Testis (tissue), 2 donors: ENCODE data around the gene BBC3.

ENCODE experiments used
- CTCF ChIP-seq, 3 experiments: fragments of 450-650 bp in 2 of 3; fragments of 200-600 bp in 1 of 3; sonication (generic) in 1 of 3; IDR thresholded peaks; one replicate each; pipeline ENCODE4 v1.5.1; 2016 to 2019; ENCODE audit warnings: antibody characterized with exemption in 3 of 3, mild to moderate bottlenecking in 2 of 3, moderate library complexity in 1 of 3
- POLR2A ChIP-seq: fragments of 450-650 bp; IDR thresholded peaks from one replicate; pipeline ENCODE4 v1.6.1; 2017; ENCODE audit warnings: antibody characterized with exemption, mild to moderate bottlenecking, moderate library complexity

DNA sequence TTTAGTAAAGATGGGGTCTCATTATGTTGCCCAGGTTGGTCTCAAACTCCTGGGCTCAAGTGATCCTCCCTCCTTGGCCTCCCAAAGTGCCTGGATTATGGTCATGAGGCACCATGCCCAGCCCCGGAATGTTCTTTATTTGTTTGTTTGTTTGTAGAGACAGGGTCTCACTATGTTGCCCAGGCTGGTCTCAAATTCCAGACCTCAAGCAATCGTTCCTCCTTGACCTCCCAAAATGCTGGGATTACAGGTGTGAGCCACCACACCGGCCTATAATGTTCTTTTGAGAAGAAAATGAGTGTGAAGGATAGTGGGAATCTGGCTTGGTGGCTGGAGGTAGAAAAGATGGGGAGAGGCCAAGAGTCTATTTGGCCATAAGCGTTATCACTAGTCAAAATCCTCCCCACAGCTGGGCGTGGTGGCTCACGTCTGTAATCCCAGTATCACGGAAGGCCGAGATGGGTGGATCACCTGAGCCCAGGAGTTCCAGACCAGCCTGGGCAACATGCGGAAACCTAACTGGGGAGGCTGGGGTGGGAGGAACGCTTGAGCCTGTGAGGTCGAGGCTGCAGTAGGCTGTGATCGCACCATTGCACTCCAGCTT lies 5.2 kb upstream of the BBC3 start:
- no peak for TF ChIP-seq POLR2A
- no peak for TF ChIP-seq CTCF (IDR thresholded peaks at IDR 0.05)
